Testis (tissue), 2 donors: ENCODE measurements around the gene LLGL2.

ENCODE experiments used
- CTCF ChIP-seq, 3 experiments: fragments of 450-650 bp in 2 of 3; fragments of 200-600 bp in 1 of 3; sonication (generic) in 1 of 3; IDR thresholded peaks; one replicate each; pipeline ENCODE4 v1.5.1; 2016 to 2019; ENCODE audit warnings: antibody characterized with exemption in 3 of 3, mild to moderate bottlenecking in 2 of 3, moderate library complexity in 1 of 3
- POLR2A ChIP-seq: fragments of 450-650 bp; IDR thresholded peaks from one replicate; pipeline ENCODE4 v1.6.1; 2017; ENCODE audit warnings: antibody characterized with exemption, mild to moderate bottlenecking, moderate library complexity

- TF ChIP-seq CTCF (IDR thresholded peaks at IDR 0.05) (no peak), POLR2A (no peak)
These were observed 24.6 kb downstream of the LLGL2 start for GRCh38 chr17:75550139-75550465.
